Lower lobe of right lung (tissue), 2 donors: Measurements from ENCODE around the gene RPA1. TPM values are rescaled to one million over a fixed set of nuclear protein-coding genes. Genes with fewer than 3 reads are reported as not detected.
"Not testable (repeated sequence)": the region's sequence is repeated elsewhere in the genome, so short reads cannot be mapped to it uniquely, and the experiment has no call there.

Source experiments
- ATAC-seq, 2 donors: fragments of 200-7000 bp; cut with Tn5 transposase; one replicate each; pipeline ENCODE4 v1.9.1; 2020 to 2022; ENCODE audit warnings: mild to moderate bottlenecking in 2 of 2, moderate library complexity in 2 of 2
- DNase-seq: peaks from one replicate; pipeline ENCODE4 v3.0.0-alpha.2; 2020
- H3K27ac ChIP-seq: fragments of 200-600 bp; one replicate; pipeline ENCODE4 v1.8.0; 2022
- H3K27me3 ChIP-seq: fragments of 200-600 bp; one replicate; pipeline ENCODE4 v1.8.0; 2022; ENCODE audit warnings: low read depth
- H3K36me3 ChIP-seq: fragments of 200-600 bp; one replicate; pipeline ENCODE4 v1.8.0; 2022; ENCODE audit warnings: mild to moderate bottlenecking
- H3K4me1 ChIP-seq: fragments of 200-600 bp; one replicate; pipeline ENCODE4 v1.8.0; 2022
- H3K4me3 ChIP-seq: fragments of 200-600 bp; one replicate; pipeline ENCODE4 v1.8.0; 2022; ENCODE audit warnings: mild to moderate bottlenecking
- H3K9me3 ChIP-seq: fragments of 200-600 bp; one replicate; pipeline ENCODE4 v1.8.0; 2022
- CTCF ChIP-seq: fragments of 200-600 bp; IDR thresholded peaks from one replicate; pipeline ENCODE4 v1.8.0; 2022; ENCODE audit warnings: antibody characterized with exemption, mild to moderate bottlenecking
- intact Hi-C: fragments of 100-400 bp; cut with DNase I; formaldehyde crosslinking; loops from one replicate; pipeline ENCODE4 v1.11.0; 2022
- total RNA-seq: library from RNA; stranded (reverse); fragmentation: NEBNext Ultra II Directional; extraction: Animal tissue kit (Norgen Biotek cat#: 25700); gene quantifications from one replicate; pipeline ENCODE4 v1.2.1, GENCODE V29; 2021
- donor health status: DM: no; HTN: yes; CAD: no; lungs with severe emphysema.

Gene RPA1
- total RNA-seq, 1 donor from 2014 or later: 67.1 TPM

DNA sequence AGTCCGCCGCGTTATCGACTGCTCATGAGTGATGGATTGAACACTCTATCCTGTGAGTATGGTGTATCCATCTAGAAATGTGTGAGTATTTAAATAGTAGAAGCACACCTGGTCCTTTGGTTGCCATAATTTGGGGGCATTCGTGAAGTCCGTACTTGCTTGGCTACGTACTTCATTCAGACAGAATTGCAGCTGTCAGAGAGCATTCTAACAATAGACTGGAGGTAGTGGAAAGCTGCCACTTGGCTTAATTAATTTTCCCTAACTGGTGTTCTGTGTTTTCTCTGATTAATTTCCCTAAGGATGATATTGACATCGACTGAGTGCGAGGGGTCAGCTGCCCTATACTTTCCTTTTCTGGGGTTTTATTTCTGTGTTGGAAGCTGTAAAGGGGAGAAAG lies 14.1 kb downstream of the RPA1 start:
- intact Hi-C loops: no loop called here
- Histone ChIP-seq H3K36me3 (peaks cover 67% of the 10 kb centered on the region), H3K27me3 (no peaks in the 10 kb centered on the region), H3K9me3 (no peaks in the 10 kb centered on the region), H3K4me3 (no peak overlapping the region), H3K4me1 (no peaks in the 10 kb centered on the region), H3K27ac (no peak overlapping the region)
- ATAC-seq: no peak
- DNase-seq: no peak
- TF ChIP-seq CTCF: no peak

DNA sequence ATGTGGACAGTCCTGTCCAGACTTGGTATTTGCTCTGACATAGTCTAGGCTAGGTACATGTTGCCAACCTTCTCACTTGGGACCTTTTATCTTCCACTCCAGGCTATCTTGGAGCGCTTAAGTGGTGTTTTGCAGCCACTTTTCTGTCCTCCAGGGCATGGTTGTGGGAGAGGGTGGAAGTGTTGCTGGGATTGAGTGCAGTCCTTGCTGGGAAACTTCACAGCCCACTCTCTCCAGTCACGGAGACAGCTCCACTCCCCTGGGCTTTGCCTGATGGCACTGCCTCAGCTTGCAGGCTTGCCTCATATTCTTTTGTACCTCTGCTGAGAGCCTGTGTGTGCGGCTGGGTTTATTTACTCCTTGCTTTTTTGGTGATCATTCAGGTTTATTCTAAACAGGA lies 17.4 kb downstream of the RPA1 start:
- intact Hi-C loops: no loop called here
- H3K36me3 ChIP-seq: peaks cover 88% of the 10 kb centered on the region
- peak; percentile 78 to 92 for ATAC-seq

DNA sequence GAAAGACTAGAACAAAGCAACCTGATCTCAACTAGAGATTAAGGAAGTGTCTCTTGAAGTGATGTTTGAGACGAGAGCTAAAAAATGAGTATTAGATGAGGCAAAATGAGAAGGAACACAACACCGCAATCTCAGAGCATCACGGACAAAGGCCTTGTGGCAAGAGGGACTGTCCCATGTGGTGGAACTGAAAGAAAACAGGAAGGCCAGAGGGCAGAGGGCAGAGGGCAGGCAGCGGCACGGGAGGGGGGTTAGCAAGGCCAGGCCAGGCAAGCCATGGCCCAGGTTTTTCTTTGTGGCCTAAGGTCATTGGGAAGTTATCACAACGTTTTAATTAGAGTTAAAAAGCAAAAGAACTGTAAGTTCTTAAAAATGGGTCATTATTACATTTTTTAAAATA lies 22.5 kb downstream of the RPA1 start:
- no peak for DNase-seq
- intact Hi-C loops: no loop called here

More for the DNA sequence above, 17.4 kb downstream of the RPA1 start:
- no peaks in the 10 kb centered on the region for H3K9me3 ChIP-seq
- no peak overlapping the region for H3K4me3 ChIP-seq
- no peaks in the 10 kb centered on the region for H3K27me3 ChIP-seq
- H3K4me1 ChIP-seq: no peaks in the 10 kb centered on the region
- H3K27ac ChIP-seq: no peak overlapping the region
- no peak for DNase-seq
- TF ChIP-seq CTCF: no peak

DNA sequence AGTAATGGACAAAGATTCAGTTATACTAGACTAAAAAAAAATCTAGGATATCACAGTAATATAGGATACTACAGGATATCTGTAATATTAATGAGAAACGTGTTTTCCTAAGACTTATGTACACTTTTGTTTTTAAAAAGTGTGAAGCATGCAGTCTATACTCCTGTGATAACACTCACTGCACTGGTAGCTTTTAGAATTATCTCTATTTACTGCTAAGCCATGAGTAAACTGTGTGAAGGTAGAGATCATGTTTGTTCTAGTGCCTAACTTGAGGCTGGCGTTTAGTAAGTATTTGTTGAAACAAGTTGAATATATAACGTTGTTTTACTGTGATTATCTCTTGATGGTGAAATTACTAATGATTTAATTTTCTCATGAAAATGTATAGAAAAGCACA lies 23.9 kb downstream of the RPA1 start:
- TF ChIP-seq CTCF: no peak
- intact Hi-C loops: no loop called here
- no peaks in the 10 kb centered on the region for H3K27me3 ChIP-seq
- no peak for ATAC-seq
- no peak overlapping the region for H3K27ac ChIP-seq
- H3K9me3 ChIP-seq: no peaks in the 10 kb centered on the region
- no peak overlapping the region for H3K4me3 ChIP-seq
- peaks cover 74% of the 10 kb centered on the region for H3K36me3 ChIP-seq
- H3K4me1 ChIP-seq: no peaks in the 10 kb centered on the region
- no peak for DNase-seq

More for the DNA sequence above, 22.5 kb downstream of the RPA1 start:
- no peak for ATAC-seq
- Histone ChIP-seq H3K9me3 (no peaks in the 10 kb centered on the region), H3K4me1 (no peaks in the 10 kb centered on the region), H3K36me3 (peaks cover 80% of the 10 kb centered on the region), H3K27ac (no peak overlapping the region), H3K27me3 (no peaks in the 10 kb centered on the region), H3K4me3 (no peak overlapping the region)
- no peak for TF ChIP-seq CTCF

GRCh38 chr17:1856462-1856861 lies 26.7 kb downstream of the RPA1 start:
- H3K4me3 ChIP-seq, DNase-seq, intact Hi-C loops, ATAC-seq, H3K27me3 ChIP-seq, H3K9me3 ChIP-seq, H3K27ac ChIP-seq, H3K4me1 ChIP-seq: not testable (repeated sequence)
- peaks cover 78% of the 10 kb centered on the region for H3K36me3 ChIP-seq

DNA sequence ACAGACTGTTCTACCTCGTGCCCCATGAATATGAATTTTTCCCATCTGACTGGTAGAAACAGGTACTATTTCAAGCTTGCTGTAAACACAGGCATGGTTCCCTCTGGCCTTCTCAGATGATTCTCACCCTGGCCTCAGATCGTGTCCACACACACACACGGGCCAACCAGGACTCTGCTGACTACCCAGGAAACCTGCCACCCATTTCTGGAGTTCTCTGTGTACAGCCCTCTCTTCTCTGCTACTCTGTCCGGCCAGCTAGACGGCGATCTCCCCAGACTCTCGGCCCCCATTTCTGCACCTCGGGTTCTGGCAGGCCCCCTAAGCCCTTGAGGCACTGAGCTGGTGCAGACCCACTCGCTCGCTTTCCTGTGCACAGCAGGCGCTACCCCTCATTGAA lies 31.2 kb downstream of the RPA1 start:
- Histone ChIP-seq H3K36me3 (peaks cover 47% of the 10 kb centered on the region), H3K4me1 (no peaks in the 10 kb centered on the region), H3K27ac (no peak overlapping the region), H3K4me3 (no peak overlapping the region), H3K27me3 (no peaks in the 10 kb centered on the region), H3K9me3 (no peaks in the 10 kb centered on the region)
- intact Hi-C loops: no loop called here
- ATAC-seq (no peak), DNase-seq (no peak)
- no peak for TF ChIP-seq CTCF
